ENCODE data around the gene CARMIL3. TPM values are rescaled to one million over a fixed set of nuclear protein-coding genes. Genes with fewer than 3 reads are reported as not detected.
A peak's percentile ranks its signal among the peaks of the same experiment; 100 is the strongest.

Gene CARMIL3
- total RNA-seq, 2 experiments from 2014 or later = 0.21 to 0.32 TPM

DNA sequence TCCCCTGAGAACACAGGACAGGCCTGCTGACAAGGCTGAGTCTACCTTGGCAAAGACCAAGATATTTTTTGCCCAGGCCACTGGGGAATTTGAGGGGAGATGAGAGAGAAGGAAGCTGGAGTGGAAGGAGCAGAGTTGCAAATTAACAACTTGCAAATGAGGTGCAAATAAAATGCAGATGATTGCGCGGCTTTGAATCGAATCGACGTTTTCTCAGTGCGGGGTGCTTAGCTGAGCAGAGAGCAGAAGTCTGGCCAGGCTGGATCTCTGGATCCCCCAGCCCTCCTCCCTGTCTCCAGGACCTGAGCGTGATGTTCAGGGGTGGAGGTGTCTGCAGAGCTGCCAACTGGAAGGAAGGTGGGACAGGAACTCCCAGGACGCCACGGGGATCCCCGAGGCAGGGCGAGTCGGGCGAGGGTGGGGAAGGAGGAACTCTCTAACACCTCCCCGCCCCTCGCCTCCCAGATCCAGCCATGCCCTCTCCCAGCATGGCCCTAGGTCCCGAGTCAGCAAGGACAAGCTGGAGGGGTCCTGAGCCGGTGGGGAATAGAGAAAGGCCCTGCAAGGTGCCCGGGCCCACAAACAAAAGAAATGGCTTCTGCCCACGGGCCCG is 527 bp upstream of the CARMIL3 start:
- intact Hi-C loops (cut with micrococcal nuclease; ENCODE audit: unreplicated experiment) = no loop called here
- POLR2A ChIA-PET = interaction anchor here (0.7 to 1.4 kb wide), 2 partner anchors 39 to 46 kb away, joined by 3 read pairs; no protein-coding TSS in a partner anchor
- H3K36me3 ChIP-seq (ENCODE audit: insufficient read depth, low read length) = no peaks in the 10 kb centered on the region
- peak overlapping the region; percentile 70 for H3K4me3 ChIP-seq (ENCODE audit: low read depth, low read length, poor library complexity, severe bottlenecking)
- H3K79me2 ChIP-seq (ENCODE audit: insufficient read depth, low read depth, low read length) = no peaks in the 10 kb centered on the region
- H3K9me3 ChIP-seq (ENCODE audit: low read length) = no peaks in the 10 kb centered on the region
- H3K27ac ChIP-seq (ENCODE audit: low read depth, low read length, poor library complexity, severe bottlenecking) = no peak overlapping the region
- BruUV-seq (replicated peaks) = no TSS peak
- peak overlapping the region; percentile 94 for H3K4me2 ChIP-seq (ENCODE audit: low read length)
- TF ChIP-seq EZH2phosphoT487 (IDR thresholded peaks at IDR 0.05; ENCODE audit: borderline replicate concordance, low read depth, low read length) = no peak
- TF ChIP-seq, protein P1, sequence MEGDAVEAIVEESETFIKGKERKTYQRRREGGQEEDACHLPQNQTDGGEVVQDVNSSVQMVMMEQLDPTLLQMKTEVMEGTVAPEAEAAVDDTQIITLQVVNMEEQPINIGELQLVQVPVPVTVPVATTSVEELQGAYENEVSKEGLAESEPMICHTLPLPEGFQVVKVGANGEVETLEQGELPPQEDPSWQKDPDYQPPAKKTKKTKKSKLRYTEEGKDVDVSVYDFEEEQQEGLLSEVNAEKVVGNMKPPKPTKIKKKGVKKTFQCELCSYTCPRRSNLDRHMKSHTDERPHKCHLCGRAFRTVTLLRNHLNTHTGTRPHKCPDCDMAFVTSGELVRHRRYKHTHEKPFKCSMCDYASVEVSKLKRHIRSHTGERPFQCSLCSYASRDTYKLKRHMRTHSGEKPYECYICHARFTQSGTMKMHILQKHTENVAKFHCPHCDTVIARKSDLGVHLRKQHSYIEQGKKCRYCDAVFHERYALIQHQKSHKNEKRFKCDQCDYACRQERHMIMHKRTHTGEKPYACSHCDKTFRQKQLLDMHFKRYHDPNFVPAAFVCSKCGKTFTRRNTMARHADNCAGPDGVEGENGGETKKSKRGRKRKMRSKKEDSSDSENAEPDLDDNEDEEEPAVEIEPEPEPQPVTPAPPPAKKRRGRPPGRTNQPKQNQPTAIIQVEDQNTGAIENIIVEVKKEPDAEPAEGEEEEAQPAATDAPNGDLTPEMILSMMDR (conservative IDR thresholded peaks at IDR 0.05; ENCODE audit: low read length) = no peak
- no peak for DNase-seq (ENCODE audit: low spot score)
- H4K20me1 ChIP-seq (ENCODE audit: insufficient read depth, low read length) = no peaks in the 10 kb centered on the region
- CTCF ChIA-PET (ENCODE audit: unreplicated experiment) = interaction anchor here (0.6 to 1.1 kb wide), 2 partner anchors 39 to 1074 kb away, joined by 3 read pairs; no protein-coding TSS in a partner anchor
- no peaks in the 10 kb centered on the region for H3K9me2 ChIP-seq (ENCODE audit: insufficient read depth, low read length)
- H3K4me1 ChIP-seq (ENCODE audit: insufficient read depth, low read length, poor library complexity, severe bottlenecking) = peaks cover 31% of the 10 kb centered on the region
- H2AFZ ChIP-seq (ENCODE audit: low read length) = peak overlapping the region; percentile 84

DNA sequence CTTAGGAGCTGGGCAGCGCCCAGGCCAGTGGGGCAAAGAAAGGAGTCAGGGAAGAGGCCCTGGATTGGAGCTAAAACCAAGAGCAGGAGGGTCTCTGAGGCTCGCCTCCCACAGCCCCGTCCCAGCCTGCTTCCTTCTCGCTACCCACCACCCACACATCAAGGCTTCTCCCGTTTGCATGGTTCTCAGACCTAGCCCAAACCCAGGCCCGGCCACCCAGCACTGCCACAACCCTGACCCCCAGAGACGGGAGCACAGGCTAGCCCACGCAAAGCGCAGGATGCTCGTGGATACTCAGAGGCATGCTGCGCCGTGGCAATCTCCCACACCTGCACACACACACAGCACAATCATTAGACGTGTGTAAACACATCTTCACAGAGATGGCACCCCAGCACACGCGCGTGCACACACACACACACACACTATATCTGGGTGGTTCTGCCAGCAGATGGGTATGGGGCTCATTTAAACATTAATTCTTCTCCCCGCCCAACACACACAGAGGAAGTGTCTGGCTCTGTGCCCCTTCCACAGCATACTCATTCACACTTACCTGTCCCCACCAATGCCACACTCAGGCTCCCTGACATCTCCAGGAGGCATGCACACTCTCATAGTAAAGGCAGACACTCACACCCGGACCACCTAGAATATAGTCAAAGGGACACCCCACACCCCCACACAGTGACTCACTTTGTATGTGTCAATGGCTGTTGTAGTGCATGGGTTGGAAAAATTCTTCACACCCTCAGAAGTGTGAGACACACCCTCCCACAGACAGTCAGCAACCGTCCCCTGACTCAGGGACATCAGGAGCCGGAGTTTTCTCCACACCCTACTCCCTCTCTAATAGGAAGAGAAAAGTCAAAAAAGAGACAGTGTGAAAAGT is 1.1 kb downstream of the CARMIL3 start:
- Histone ChIP-seq H4K20me1 (ENCODE audit: insufficient read depth, low read length) (no peaks in the 10 kb centered on the region), H3K4me3 (ENCODE audit: low read depth, low read length, poor library complexity, severe bottlenecking) (peak overlapping the region; percentile 70), H3K36me3 (ENCODE audit: insufficient read depth, low read length) (no peaks in the 10 kb centered on the region), H3K9me2 (ENCODE audit: insufficient read depth, low read length) (no peaks in the 10 kb centered on the region), H3K4me2 (ENCODE audit: low read length) (peak overlapping the region; percentile 94), H3K4me1 (ENCODE audit: insufficient read depth, low read length, poor library complexity, severe bottlenecking) (peaks cover 31% of the 10 kb centered on the region), H2AFZ (ENCODE audit: low read length) (no peak overlapping the region), H3K27ac (ENCODE audit: low read depth, low read length, poor library complexity, severe bottlenecking) (no peak overlapping the region), H3K9me3 (ENCODE audit: low read length) (no peaks in the 10 kb centered on the region), H3K79me2 (ENCODE audit: insufficient read depth, low read depth, low read length) (no peaks in the 10 kb centered on the region)
- TF ChIP-seq EZH2phosphoT487 (IDR thresholded peaks at IDR 0.05; ENCODE audit: borderline replicate concordance, low read depth, low read length) = no peak
- TF ChIP-seq, protein P1 (conservative IDR thresholded peaks at IDR 0.05; ENCODE audit: low read length) = no peak
- BruUV-seq (replicated peaks) = no TSS peak
- DNase-seq (ENCODE audit: low spot score) = no peak
- POLR2A ChIA-PET = interaction anchor here (0.6 to 1.4 kb wide), 2 partner anchors 11 to 38 kb away, joined by 3 read pairs; no protein-coding TSS in a partner anchor
- CTCF ChIA-PET (ENCODE audit: unreplicated experiment) = interaction anchor here (1.1 kb wide), 1 partner anchor 37 kb away, joined by 3 read pairs; no protein-coding TSS in a partner anchor
- intact Hi-C loops (cut with micrococcal nuclease; ENCODE audit: unreplicated experiment) = no loop called here

Measured in OCI-LY7 (cell line).